H4 (cell line): Measurements from ENCODE around the gene KRTAP10-5. TPM values are rescaled to one million over a fixed set of nuclear protein-coding genes. Genes with fewer than 3 reads are reported as not detected.

ENCODE experiments used
- DNase-seq: peaks from one replicate; pipeline ENCODE4 v3.0.0-alpha.2; 2015; ENCODE audit warnings: low spot score
- total RNA-seq: library from RNA; depleted of rRNA; stranded (reverse); fragments of >200 nt; shearing (Covaris generic); gene quantifications from 2 replicates; pipeline ENCODE4 v1.2.3, GENCODE V29; 2014; rRNA removed

KRTAP10-5 gene
- total RNA-seq, 1 experiment from 2014 or later, result not detected

DNA sequence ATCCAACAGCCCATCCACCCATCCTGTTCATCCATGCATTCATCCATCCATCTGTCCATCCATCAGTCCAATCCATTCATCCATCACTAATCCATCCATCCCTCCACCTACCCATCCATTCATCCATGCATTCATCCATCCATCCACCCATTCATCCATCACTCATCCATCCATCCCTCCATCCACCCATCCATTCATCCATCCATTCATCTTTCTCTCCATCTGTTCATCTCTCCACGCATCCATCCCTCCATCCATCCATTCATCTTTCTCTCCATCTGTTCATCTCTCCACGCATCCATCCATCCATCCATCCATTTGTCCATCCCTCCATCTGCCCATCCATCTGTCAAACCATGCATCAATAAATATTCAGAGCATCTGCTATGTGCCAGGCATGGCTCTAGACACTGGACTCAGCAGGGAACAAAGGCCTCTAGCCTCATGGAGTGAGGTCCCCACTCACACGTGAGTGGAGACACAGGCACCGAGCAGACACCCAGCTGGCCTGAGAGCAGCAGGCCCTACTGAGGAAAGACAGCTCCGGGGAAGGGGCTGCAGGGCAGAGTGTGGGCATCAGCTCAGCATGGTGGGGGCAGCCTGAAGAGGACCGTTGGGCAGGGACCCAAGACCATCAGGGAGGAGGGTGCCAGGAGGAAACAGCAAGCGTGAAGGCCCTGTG lies 50.0 kb downstream of the KRTAP10-5 start:
- DNase-seq, result no peak

DNA sequence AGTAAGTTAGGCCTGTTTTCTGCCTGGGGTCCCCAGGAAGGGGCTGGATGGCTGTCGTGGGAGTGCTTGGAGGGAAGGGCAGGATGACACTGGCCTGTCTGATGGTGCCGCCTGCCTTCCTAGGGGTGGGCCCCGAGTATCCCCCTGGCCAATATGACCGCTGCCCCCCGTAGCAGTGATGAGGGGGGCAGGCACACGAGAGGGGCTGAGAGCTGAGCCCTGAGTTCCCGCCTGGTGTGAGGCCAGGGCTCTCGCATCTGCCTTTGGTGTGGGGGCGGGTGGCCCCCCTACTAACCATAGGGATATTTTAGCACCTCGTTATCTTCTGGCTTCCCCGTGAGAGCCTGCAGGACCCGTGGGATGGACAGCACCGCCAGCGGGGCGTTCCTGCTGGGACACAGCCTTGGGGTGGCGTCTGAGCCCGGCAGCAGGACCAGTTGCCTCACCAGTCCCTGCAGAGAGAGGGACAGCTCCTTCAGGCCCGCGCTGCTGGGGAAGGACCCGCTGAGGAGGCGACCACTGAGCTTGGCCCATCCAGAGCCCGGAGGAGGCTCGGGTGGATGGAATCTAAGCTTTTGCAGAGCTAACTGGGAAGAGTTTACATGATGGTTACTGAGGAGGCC lies 50.8 kb downstream of the KRTAP10-5 start:
- no peak for DNase-seq

Other genes starting within 250 kb of the KRTAP10-5 start
- gene CFAP410, start 241.2 kb downstream of the KRTAP10-5 start, total RNA-seq, result 12.6 and 14.7 TPM in 2 replicates
- gene TRPM2, start 227.0 kb downstream of the KRTAP10-5 start, total RNA-seq, result 0.76 and 0.89 TPM in 2 replicates
- gene LRRC3, start 125.1 kb downstream of the KRTAP10-5 start, total RNA-seq, result 0.37 and 0.52 TPM in 2 replicates
- gene KRTAP10-1, start 40.4 kb downstream of the KRTAP10-5 start, total RNA-seq, result not detected in 2 replicates
- not detected in 2 replicates for gene KRTAP10-2, start 29.1 kb downstream of the KRTAP10-5 start, total RNA-seq
- not detected in 2 replicates for gene KRTAP10-3, start 21.8 kb downstream of the KRTAP10-5 start, total RNA-seq
- not detected in 2 replicates for gene KRTAP10-4, start 6.9 kb downstream of the KRTAP10-5 start, total RNA-seq
- gene KRTAP10-6, start 11.9 kb upstream of the KRTAP10-5 start, total RNA-seq, result not detected in 2 replicates
- not detected in 2 replicates for gene KRTAP10-7, start 20.0 kb upstream of the KRTAP10-5 start, total RNA-seq
- gene KRTAP10-8, start 31.5 kb upstream of the KRTAP10-5 start, total RNA-seq, result not detected in 2 replicates
- gene KRTAP10-9, start 46.5 kb upstream of the KRTAP10-5 start, total RNA-seq, result not detected in 2 replicates
- gene KRTAP10-10, start 56.8 kb upstream of the KRTAP10-5 start, total RNA-seq, result not detected in 2 replicates
- gene KRTAP10-11, start 65.8 kb upstream of the KRTAP10-5 start, total RNA-seq, result not detected in 2 replicates
- not detected in 2 replicates for gene KRTAP12-4, start 74.1 kb upstream of the KRTAP10-5 start, total RNA-seq
- gene KRTAP12-3, start 77.3 kb upstream of the KRTAP10-5 start, total RNA-seq, result not detected in 2 replicates
- gene KRTAP12-2, start 86.3 kb upstream of the KRTAP10-5 start, total RNA-seq, result not detected in 2 replicates
- gene KRTAP12-1, start 101.6 kb upstream of the KRTAP10-5 start, total RNA-seq, result not detected in 2 replicates
- not detected in 2 replicates for gene KRTAP10-12, start 116.6 kb upstream of the KRTAP10-5 start, total RNA-seq
- gene TSPEAR, start 131.0 kb upstream of the KRTAP10-5 start, total RNA-seq, result 0.08 TPM in 1 of 2 replicates, not detected in the other
- gene UBE2G2, start 221.2 kb upstream of the KRTAP10-5 start, total RNA-seq, result 55.6 and 68.9 TPM in 2 replicates
- gene SUMO3, start 237.5 kb upstream of the KRTAP10-5 start, total RNA-seq, result 155 and 177 TPM in 2 replicates